K562 (cell line): ENCODE data around the gene ARHGAP42. TPM values are rescaled to one million over a fixed set of nuclear protein-coding genes. Genes with fewer than 3 reads are reported as not detected.

Source experiments
- ELF1 ChIP-seq: fragments of 200-800 bp; sonication (Bioruptor generic); IDR thresholded peaks from 2 replicates; pipeline ENCODE4 v1.6.1; 2016; ENCODE audit warnings: missing genetic modification characterization, missing compliant biosample characterization
- ELK1 ChIP-seq: sonication (generic); formaldehyde crosslinking; IDR thresholded peaks from 2 replicates; pipeline ENCODE4 v1.8.1; 2022; ENCODE audit warnings: missing genetic modification reagents
- KHSRP ChIP-seq: fragments of 450-650 bp; IDR thresholded peaks from 2 replicates; pipeline ENCODE4 v1.6.1; 2017
- MECOM ChIP-seq: fragments of 250-450 bp; sonication (Bioruptor Pico); IDR thresholded peaks from 2 replicates; pipeline ENCODE4 v1.8.0; 2022; ENCODE audit warnings: inconsistent platforms
- ZBTB40 ChIP-seq, 2 experiments: fragments of 450-650 bp in 1 of 2; sonication (generic) in 1 of 2; formaldehyde crosslinking in 1 of 2; IDR thresholded peaks; 2 replicates each; pipeline versions ENCODE4 v1.7.1 to v1.9.0; 2016 to 2022; ENCODE audit warnings: inconsistent platforms in 1 of 2, mild to moderate bottlenecking in 1 of 2, missing genetic modification reagents in 1 of 2
- ZNF436 ChIP-seq: fragments of 250-450, 450-650 bp; sonication (Bioruptor Pico); formaldehyde crosslinking; IDR thresholded peaks from 2 replicates; pipeline ENCODE4 v1.7.0; 2020; ENCODE audit warnings: mild to moderate bottlenecking
- polyA plus RNA-seq, 8 experiments: library from polyadenylated mRNA; depleted of rRNA in 4 of 8; stranded (reverse) in 5 of 8; unstranded in 3 of 8; fragments of >200 nt; fragmentation: Nextera tagmentation in 2 of 8; fragmentation: Illumina TruSeq in 1 of 8; extraction: Ambion mirVana in 2 of 8; extraction: Trizol in 1 of 8; gene quantifications; 2 replicates each; pipeline versions ENCODE4 v1.2.1 to v1.2.3, GENCODE V29; 2011 to 2014; ENCODE audit warnings: inconsistent platforms in 1 of 8, missing spikeins in 1 of 8
- total RNA-seq, 7 experiments: library from RNA; depleted of rRNA in 6 of 7; stranded (reverse); fragments of >200 nt in 6 of 7; fragmentation: Illumina TruSeq in 2 of 7; extraction: Trizol in 2 of 7; gene quantifications; 2 replicates each; pipeline versions ENCODE4 v1.2.1 to v1.2.3, GENCODE V29; 2011 to 2021; ENCODE audit warnings: low replicate concordance in 1 of 7

The ARHGAP42 gene
- total and polyA plus RNA-seq, 9 of the 15 experiments (the other 6 are each of a cell fraction or from before 2014, with no cell fraction given) = 0.95 to 6.1 (median 2.4) TPM

- TF ChIP-seq ZBTB40 (IDR thresholded peaks at IDR 0.05) (no peak), ZBTB40 (CRISPR knock-in tag; IDR thresholded peaks at IDR 0.05) (no peak), ELF1 (no peak), ELK1 (CRISPR knock-in tag) (no peak), KHSRP (no peak), MECOM (CRISPR knock-in tag) (no peak), ZNF436 (no peak)
Observed at GRCh38 chr11:100686476-100687053, 523 bp upstream of the ARHGAP42 start (continued).
